PFSK-1 (cell line): ENCODE measurements around the gene SPIN1.

Source experiments
- FOXP2 ChIP-seq: optimal IDR thresholded peaks from 2 replicates; pipeline ENCODE3; 2011; ENCODE audit warnings: borderline replicate concordance, control low read depth, inconsistent platforms; ENCODE audit not compliant: insufficient read depth; ENCODE audit errors: extremely low read length, extremely low read depth
- POLR2AphosphoS5 ChIP-seq: IDR thresholded peaks from 2 replicates; pipeline ENCODE4 v1.6.1; 2012; ENCODE audit warnings: low read depth, mild to moderate bottlenecking, control low read depth, low read length, moderate library complexity
- REST ChIP-seq, 2 experiments: IDR thresholded peaks; 2 replicates each; pipeline versions ENCODE4 v1.6.1 to v1.8.0; 2011 to 2012; ENCODE audit warnings: low read depth in 2 of 2, low read length in 2 of 2, control low read depth in 1 of 2, inconsistent platforms in 1 of 2, mild to moderate bottlenecking in 1 of 2, moderate library complexity in 1 of 2; ENCODE audit not compliant: insufficient read depth in 1 of 2
- SIN3A ChIP-seq: IDR thresholded peaks from 2 replicates; pipeline ENCODE4 v1.6.1; 2012; ENCODE audit warnings: mild to moderate bottlenecking, low read length, moderate library complexity, borderline replicate concordance; ENCODE audit not compliant: insufficient read depth
- TAF1 ChIP-seq: IDR thresholded peaks from 2 replicates; pipeline ENCODE4 v1.6.1; 2012; ENCODE audit warnings: low read length, control low read depth, borderline replicate concordance; ENCODE audit not compliant: insufficient read depth

The SPIN1 gene

GRCh38 chr9:88398016-88398415, 9.8 kb downstream of the SPIN1 start:
- TF ChIP-seq TAF1, result no peak

- TF ChIP-seq FOXP2 (no peak), SIN3A (no peak), REST (IDR thresholded peaks at IDR 0.05; ENCODE audit: insufficient read depth in 1 of 2, low read depth in 2 of 2, low read length in 2 of 2) (no peak), POLR2AphosphoS5 (no peak), TAF1 (no peak)
Measured at GRCh38 chr9:88399966-88400365, 11.7 kb downstream of the SPIN1 start.

GRCh38 chr9:88403340-88403739, 15.1 kb downstream of the SPIN1 start:
- TF ChIP-seq FOXP2, result no peak

GRCh38 chr9:88406051-88406450, 17.8 kb downstream of the SPIN1 start:
- no peak for TF ChIP-seq FOXP2
- TF ChIP-seq POLR2AphosphoS5, result no peak
- TF ChIP-seq TAF1, result no peak
- no peak for TF ChIP-seq SIN3A
- no peak for TF ChIP-seq REST (IDR thresholded peaks at IDR 0.05; ENCODE audit: insufficient read depth in 1 of 2, low read depth in 2 of 2, low read length in 2 of 2)

- no peak for TF ChIP-seq FOXP2
- TF ChIP-seq SIN3A, result no peak
- no peak for TF ChIP-seq POLR2AphosphoS5
Measured at GRCh38 chr9:88411471-88411870, 23.2 kb downstream of the SPIN1 start.

- TF ChIP-seq TAF1 (no peak), FOXP2 (no peak), SIN3A (no peak), POLR2AphosphoS5 (no peak), REST (IDR thresholded peaks at IDR 0.05; ENCODE audit: insufficient read depth in 1 of 2, low read depth in 2 of 2, low read length in 2 of 2) (no peak)
Measured at GRCh38 chr9:88414298-88414697, 26.1 kb downstream of the SPIN1 start.

- no peak for TF ChIP-seq FOXP2
- TF ChIP-seq TAF1, result no peak
- TF ChIP-seq POLR2AphosphoS5, result no peak
- no peak for TF ChIP-seq REST (IDR thresholded peaks at IDR 0.05; ENCODE audit: insufficient read depth in 1 of 2, low read depth in 2 of 2, low read length in 2 of 2)
- TF ChIP-seq SIN3A, result no peak
Measured at GRCh38 chr9:88418025-88418424, 29.8 kb downstream of the SPIN1 start.
